HL-60/S4 treated with retinoic acid at 250 ng/mL for 4 days and 3 days (cell line): ENCODE data around the gene PMS2.
"Not testable (repeated sequence)": the region's sequence is repeated elsewhere in the genome, so short reads cannot be mapped to it uniquely, and the experiment has no call there.

Source experiments
- in situ Hi-C: fragments of 300-500 bp; cut with MboI; formaldehyde crosslinking; loops from 2 replicates; pipeline ENCODE4 v1.7.0; 2022; ENCODE audit warnings: low sequenced_read_pairs

PMS2 gene

DNA sequence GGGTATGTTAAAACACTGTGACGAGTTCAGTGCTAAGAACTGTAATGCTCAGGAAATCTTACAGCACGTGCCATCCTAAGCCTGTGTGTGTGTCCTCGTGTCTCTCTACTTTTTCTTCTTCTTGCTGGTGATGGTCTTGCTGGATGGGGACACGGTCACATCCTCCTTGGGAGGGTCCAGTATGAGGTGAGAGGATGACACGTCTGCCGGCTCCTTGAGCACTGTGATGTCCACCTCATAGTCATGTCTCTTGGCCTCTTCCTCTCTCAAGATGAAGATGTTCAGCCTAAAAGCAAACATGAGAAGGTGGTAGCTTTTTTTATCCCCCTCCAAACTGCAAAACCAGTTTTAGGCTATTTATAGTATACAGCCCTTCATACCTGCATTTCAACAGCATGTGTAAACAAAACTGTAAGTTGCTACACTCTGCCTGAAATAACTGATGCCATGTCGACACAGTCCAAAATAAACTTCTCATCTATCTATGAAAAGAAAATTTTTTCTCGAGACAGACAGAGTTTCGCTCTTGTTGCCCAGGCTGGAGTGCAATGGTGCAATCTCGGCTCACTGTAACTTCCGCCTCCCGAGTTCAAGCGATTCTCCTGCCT, 82.5 kb downstream of the PMS2 start:
- in situ Hi-C loops = not testable (repeated sequence)

GRCh38 chr7:5924630-5925029, 84.2 kb downstream of the PMS2 start:
- in situ Hi-C loops = not testable (repeated sequence)

DNA sequence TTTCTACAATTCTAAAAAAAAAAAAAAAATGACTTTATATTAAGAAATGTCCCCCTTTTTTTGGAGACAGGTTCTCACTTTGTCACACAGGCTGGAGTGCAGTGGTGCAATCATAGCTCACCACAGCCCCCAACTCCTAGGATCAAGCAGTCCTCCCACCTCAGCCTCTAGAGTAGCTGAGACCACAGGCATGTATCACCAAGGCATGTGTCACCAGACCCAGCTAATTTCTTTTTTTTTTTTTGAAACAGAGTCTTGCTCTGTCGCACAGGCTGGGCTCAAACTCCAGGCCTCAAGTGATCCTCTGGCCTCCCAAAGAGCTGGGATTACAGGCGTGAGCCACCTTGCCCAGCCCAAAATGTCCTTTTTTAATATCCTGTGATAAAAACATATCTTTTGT, 84.7 kb downstream of the PMS2 start:
- in situ Hi-C loops = not testable (repeated sequence)
